BLaER1 (cell line): ENCODE results near the gene GNG8.

Experiments used
- H3K27ac ChIP-seq: shearing (Covaris generic); formaldehyde crosslinking; 2 replicates; pipeline ENCODE4 v1.8.1; 2022
- H3K27me3 ChIP-seq: shearing (Covaris generic); formaldehyde crosslinking; 2 replicates; pipeline ENCODE4 v1.8.1; 2022
- H3K36me3 ChIP-seq: shearing (Covaris generic); formaldehyde crosslinking; 2 replicates; pipeline ENCODE4 v1.8.1; 2022
- H3K4me1 ChIP-seq: shearing (Covaris generic); formaldehyde crosslinking; 2 replicates; pipeline ENCODE4 v1.8.1; 2022
- H3K4me2 ChIP-seq: shearing (Covaris generic); formaldehyde crosslinking; 2 replicates; pipeline ENCODE4 v1.8.1; 2022
- H3K4me3 ChIP-seq: shearing (Covaris generic); formaldehyde crosslinking; 2 replicates; pipeline ENCODE4 v1.8.1; 2022
- H3K9ac ChIP-seq: shearing (Covaris generic); formaldehyde crosslinking; 2 replicates; pipeline ENCODE4 v1.8.1; 2022
- H3K9me3 ChIP-seq: shearing (Covaris generic); formaldehyde crosslinking; 2 replicates; pipeline ENCODE4 v1.8.1; 2022
- H4K20me1 ChIP-seq: shearing (Covaris generic); formaldehyde crosslinking; 2 replicates; pipeline ENCODE4 v1.8.1; 2022
- Cebpa-rat ChIP-seq: shearing (Covaris generic); IDR thresholded peaks from 2 replicates; pipeline ENCODE4 v1.8.1; 2022

Gene GNG8

GRCh38 chr19:46605356-46605821 lies 30.6 kb downstream of the GNG8 start:
- Histone ChIP-seq H4K20me1 (peaks cover 85% of the 10 kb centered on the region), H3K27me3 (no peaks in the 10 kb centered on the region), H3K36me3 (peaks cover 55% of the 10 kb centered on the region), H3K27ac (peak overlapping the region; percentile 26; the same call in 1 of the 2 replicates), H3K4me2 (no peak overlapping the region), H3K4me3 (no peak overlapping the region), H3K9ac (0 out of 2 replicates have a peak overlapping the region, but pooled peaks have one; percentile 35), H3K4me1 (peaks cover 72% of the 10 kb centered on the region), H3K9me3 (no peaks in the 10 kb centered on the region)
- no peak for TF ChIP-seq Cebpa-rat

- Histone ChIP-seq H3K4me2 (peak overlapping the region; percentile 97; the same call in 1 of the 2 replicates), H3K36me3 (peaks cover 51% of the 10 kb centered on the region)
Measured at GRCh38 chr19:46604781-46605355, 31.1 kb downstream of the GNG8 start.

GRCh38 chr19:46603752-46604231 lies 32.2 kb downstream of the GNG8 start:
- Histone ChIP-seq H3K27ac (0 out of 2 replicates have a peak overlapping the region, but pooled peaks have one; percentile 26), H3K36me3 (peaks cover 40% of the 10 kb centered on the region), H3K9ac (peak overlapping the region; percentile 100), H3K4me2 (peak overlapping the region; percentile 97), H3K4me1 (peaks cover 58% of the 10 kb centered on the region), H3K4me3 (peak overlapping the region; percentile 98; the same call in 1 of the 2 replicates), H3K27me3 (no peaks in the 10 kb centered on the region), H4K20me1 (peaks cover 69% of the 10 kb centered on the region), H3K9me3 (peaks cover 12% of the 10 kb centered on the region)
- TF ChIP-seq Cebpa-rat: no peak

More at GRCh38 chr19:46604781-46605355, 31.1 kb downstream of the GNG8 start:
- H3K9me3 ChIP-seq: peaks cover 1% of the 10 kb centered on the region; the same call in 1 of the 2 replicates
- no peak for TF ChIP-seq Cebpa-rat
- H3K27ac ChIP-seq: peak overlapping the region; percentile 26; the same call in 1 of the 2 replicates
- peaks cover 68% of the 10 kb centered on the region for H3K4me1 ChIP-seq
- H3K4me3 ChIP-seq: no peak overlapping the region
- H4K20me1 ChIP-seq: peaks cover 80% of the 10 kb centered on the region
- H3K27me3 ChIP-seq: no peaks in the 10 kb centered on the region
- H3K9ac ChIP-seq: peak overlapping the region; percentile 100; the same call in 1 of the 2 replicates

GRCh38 chr19:46603195-46603637 lies 32.8 kb downstream of the GNG8 start:
- H3K36me3 ChIP-seq: peaks cover 35% of the 10 kb centered on the region
- H3K4me2 ChIP-seq: peak overlapping the region; percentile 97
- H3K9ac ChIP-seq: peak overlapping the region; percentile 100
- peaks cover 58% of the 10 kb centered on the region for H3K4me1 ChIP-seq
- peak overlapping the region; percentile 98 for H3K4me3 ChIP-seq
- no peaks in the 10 kb centered on the region for H3K27me3 ChIP-seq
- TF ChIP-seq Cebpa-rat: no peak
- peaks cover 18% of the 10 kb centered on the region for H3K9me3 ChIP-seq
- peak overlapping the region; percentile 100 for H3K27ac ChIP-seq
- H4K20me1 ChIP-seq: peaks cover 63% of the 10 kb centered on the region

- Histone ChIP-seq H3K9me3 (peaks cover 24% of the 10 kb centered on the region), H4K20me1 (peaks cover 57% of the 10 kb centered on the region), H3K36me3 (peaks cover 28% of the 10 kb centered on the region), H3K27me3 (no peaks in the 10 kb centered on the region), H3K9ac (peak overlapping the region; percentile 100), H3K4me3 (peak overlapping the region; percentile 98), H3K4me2 (peak overlapping the region; percentile 97), H3K4me1 (peaks cover 53% of the 10 kb centered on the region), H3K27ac (peak overlapping the region; percentile 100)
- TF ChIP-seq Cebpa-rat: no peak
Measured at GRCh38 chr19:46602392-46603194, 33.4 kb downstream of the GNG8 start.

- H3K9ac ChIP-seq: peak within 1 kb of the TSS; percentile 100
- H3K4me2 ChIP-seq: peak within 1 kb of the TSS; percentile 97
- H4K20me1 ChIP-seq: peaks cover 47% of the 10 kb centered on the region
- no peak for TF ChIP-seq Cebpa-rat
- H3K4me1 ChIP-seq: peaks cover 43% of the 10 kb centered on the region
- H3K4me3 ChIP-seq: peak within 1 kb of the TSS; percentile 98
- H3K27me3 ChIP-seq: no peaks in the 10 kb centered on the region
- peaks cover 18% of the 10 kb centered on the region for H3K36me3 ChIP-seq
- H3K9me3 ChIP-seq: peaks cover 26% of the 10 kb centered on the region
- H3K27ac ChIP-seq: peak within 1 kb of the TSS; percentile 100
Measured at GRCh38 chr19:46601318-46602224, 34.4 kb downstream of the GNG8 start, which contains the start of gene CALM3. TSS of gene CALM3 (plus strand) at chr19:46601330. CDS start at chr19:46601435, 105 bp downstream.

- Histone ChIP-seq H3K4me2 (peak overlapping the region; percentile 61), H3K27ac (peak overlapping the region; percentile 100), H3K27me3 (no peaks in the 10 kb centered on the region), H3K4me3 (peak overlapping the region; percentile 98), H4K20me1 (peaks cover 38% of the 10 kb centered on the region), H3K9ac (peak overlapping the region; percentile 100), H3K9me3 (peaks cover 26% of the 10 kb centered on the region), H3K4me1 (peaks cover 33% of the 10 kb centered on the region), H3K36me3 (peaks cover 9% of the 10 kb centered on the region)
- no peak for TF ChIP-seq Cebpa-rat
Measured at GRCh38 chr19:46600384-46601317, 35.4 kb downstream of the GNG8 start.

- Histone ChIP-seq H3K4me1 (peaks cover 25% of the 10 kb centered on the region), H3K27me3 (no peaks in the 10 kb centered on the region), H3K9me3 (peaks cover 26% of the 10 kb centered on the region), H3K36me3 (peaks cover under 1% of the 10 kb centered on the region), H3K27ac (peak overlapping the region; percentile 100), H3K4me3 (peak overlapping the region; percentile 98), H3K9ac (peak overlapping the region; percentile 100), H3K4me2 (peak overlapping the region; percentile 61), H4K20me1 (peaks cover 29% of the 10 kb centered on the region)
- TF ChIP-seq Cebpa-rat: no peak
Measured at GRCh38 chr19:46599716-46600373, 36.2 kb downstream of the GNG8 start.
